ENCODE measurements around the gene PDK3. TPM values are rescaled to one million over a fixed set of nuclear protein-coding genes. Genes with fewer than 3 reads are reported as not detected.

PDK3 gene
- total RNA-seq, 1 experiment from 2014 or later, result 47.3 TPM

GRCh38 chrX:24482823-24483415 is 17.8 kb downstream of the PDK3 start:
- Histone ChIP-seq H3K9ac (ENCODE audit: extremely low read depth, insufficient read length, low read length) (no peak overlapping the region), H3K23me2 (ENCODE audit: insufficient read length, low read depth, low read length, poor library complexity, severe bottlenecking) (no peaks in the 10 kb centered on the region), H3K9me3 (ENCODE audit: control insufficient read depth, low read depth, low read length) (no peaks in the 10 kb centered on the region), H3K4me1 (ENCODE audit: insufficient read depth, low read length) (peaks cover 2% of the 10 kb centered on the region; the same call in 1 of the 2 replicates), H3T11ph (ENCODE audit: low read length) (no peak overlapping the region), H3K27ac (ENCODE audit: insufficient read length, low read depth, low read length) (no peak overlapping the region), H3K79me1 (ENCODE audit: insufficient read depth, low read depth, low read length, poor library complexity, severe bottlenecking) (peaks cover 2% of the 10 kb centered on the region), H3K79me2 (ENCODE audit: insufficient read depth, low read length) (peaks cover 4% of the 10 kb centered on the region; the same call in 1 of the 2 replicates), H3K14ac (ENCODE audit: insufficient read depth, low read length) (no peak overlapping the region), H2BK5ac (ENCODE audit: insufficient read length, low read length) (no peak overlapping the region), H2BK120ac (ENCODE audit: low read depth, low read length, poor library complexity, severe bottlenecking) (no peak overlapping the region), H4K91ac (ENCODE audit: insufficient read length, low read depth, low read length) (no peak overlapping the region), H3K18ac (ENCODE audit: insufficient read length, low read depth, low read length) (no peak overlapping the region), H2AK5ac (ENCODE audit: insufficient read length, low read length) (no peak overlapping the region), H4K8ac (replicated peaks; ENCODE audit: insufficient read length, low read depth, low read length) (no peak overlapping the region), H2BK20ac (ENCODE audit: low read depth, low read length, poor library complexity, severe bottlenecking) (no peak overlapping the region), H3K56ac (ENCODE audit: insufficient read length, low read depth, low read length) (no peak overlapping the region), H3K23ac (ENCODE audit: insufficient read length, low read depth, low read length) (no peak overlapping the region), H2AFZ (ENCODE audit: low read length) (no peak overlapping the region), H2BK12ac (ENCODE audit: insufficient read length, low read depth, low read length) (no peak overlapping the region), H2BK15ac (ENCODE audit: low read depth, low read length) (no peak overlapping the region), H3K4me2 (ENCODE audit: insufficient read depth, insufficient read length, low read length) (no peak overlapping the region), H4K20me1 (ENCODE audit: control insufficient read depth, insufficient read depth, insufficient read length) (no peaks in the 10 kb centered on the region), H4K5ac (ENCODE audit: insufficient read length, low read depth, low read length) (no peak overlapping the region), H3K4ac (ENCODE audit: low read depth, low read length) (no peak overlapping the region), H3K27me3 (ENCODE audit: insufficient read depth, low read length) (no peaks in the 10 kb centered on the region)
- Mint-ChIP-seq H3K27ac (no peak overlapping the region), H3K4me1 (peaks cover 16 to 24% of the 10 kb centered on the region in 2 experiments), H3K36me3 (ENCODE audit: insufficient read depth in 1 of 3, low read depth in 3 of 3) (peaks cover 2 to 26% (median 7%) of the 10 kb centered on the region in 3 experiments; a peak in 6 of 7 replicates), H3K4me3 (no peak overlapping the region), H3K27me3 (ENCODE audit: low read depth) (no peaks in the 10 kb centered on the region), H3K9me3 (peaks cover 0 to 2% of the 10 kb centered on the region in 2 experiments; a peak in 1 of 5 replicates)
- WGBS (ENCODE audit: extremely low coverage, insufficient read length, low lambda C conversion rate), result no CpG with 5 or more reads among the region's 3 CpGs
- DNase-seq, result no peak
- no peak for TF ChIP-seq CTCF (conservative IDR thresholded peaks at IDR 0.05)

All from H9 (cell line).